GM12878 (cell line): ENCODE results near the gene FHOD3.

Source experiments
- CBX5 ChIP-seq: sonication (generic); IDR thresholded peaks from 2 replicates; pipeline ENCODE4 v1.6.1; 2016; ENCODE audit warnings: low read depth, moderate library complexity, mild to moderate bottlenecking, inconsistent platforms
- EP300 ChIP-seq, 2 experiments: fragments of 150-350 bp in 1 of 2; IDR thresholded peaks; 2 replicates each; pipeline ENCODE4 v1.6.1; 2011 to 2012; ENCODE audit warnings: low read depth in 2 of 2, low read length in 2 of 2, borderline replicate concordance in 1 of 2, improper control_type of control experiment in 1 of 2, inconsistent platforms in 1 of 2; ENCODE audit not compliant: control insufficient read depth in 1 of 2
- EZH2 ChIP-seq: IDR thresholded peaks from 2 replicates; pipeline ENCODE4 v1.6.1; 2012; ENCODE audit warnings: low read depth, mild to moderate bottlenecking, control low read depth, inconsistent platforms, low read length, borderline replicate concordance; ENCODE audit not compliant: control insufficient read depth
- GABPA ChIP-seq: IDR thresholded peaks from 2 replicates; pipeline ENCODE4 v1.6.1; 2014; ENCODE audit warnings: antibody characterized with exemption, low read depth, mild to moderate bottlenecking, inconsistent platforms
- IRF4 ChIP-seq: IDR thresholded peaks from 2 replicates; pipeline ENCODE4 v1.6.1; 2011; ENCODE audit warnings: low read depth, low read length
- MXI1 ChIP-seq: fragments of 150-350 bp; IDR thresholded peaks from 2 replicates; pipeline ENCODE4 v1.6.1; 2011; ENCODE audit warnings: low read depth, mild to moderate bottlenecking, inconsistent platforms, low read length, improper control_type of control experiment
- POLR2AphosphoS2 ChIP-seq: IDR thresholded peaks from 2 replicates; pipeline ENCODE4 v1.6.1; 2011; ENCODE audit warnings: low read depth, mild to moderate bottlenecking, low read length, improper control_type of control experiment, moderate library complexity
- ZSCAN29 ChIP-seq: fragments of 450-650 bp; IDR thresholded peaks from 2 replicates; pipeline ENCODE4 v1.6.1; 2017; ENCODE audit warnings: mild to moderate bottlenecking, moderate library complexity
- TF ChIP-seq, protein P1 (sequence below): IDR thresholded peaks from 2 replicates; pipeline ENCODE4 v1.6.1; 2012; ENCODE audit warnings: low read depth, low read length, improper control_type of control experiment
- TF ChIP-seq, protein P2 (sequence below), 3 experiments: IDR thresholded peaks in 2 of 3; conservative IDR thresholded peaks in 1 of 3; 2 replicates each; pipeline ENCODE4 v1.5.1; 2011; ENCODE audit warnings: low read depth in 3 of 3, low read length in 3 of 3, mild to moderate bottlenecking in 3 of 3, control low read depth in 2 of 3, moderate library complexity in 2 of 3, inconsistent platforms in 1 of 3, mixed read lengths in 1 of 3; ENCODE audit not compliant: control insufficient read depth in 2 of 3, insufficient read depth in 1 of 3; ENCODE audit errors: extremely low read depth in 1 of 3
- TF ChIP-seq, protein P3 (sequence below): IDR thresholded peaks from 2 replicates; pipeline ENCODE4 v1.6.1; 2012; ENCODE audit warnings: mild to moderate bottlenecking, low read depth, low read length
- TF ChIP-seq, protein P4 (sequence below): fragments of 450-650 bp; IDR thresholded peaks from 2 replicates; pipeline ENCODE4 v1.6.1; 2018; ENCODE audit warnings: mild to moderate bottlenecking, low read depth, moderate library complexity; ENCODE audit not compliant: partially characterized antibody

DNA sequence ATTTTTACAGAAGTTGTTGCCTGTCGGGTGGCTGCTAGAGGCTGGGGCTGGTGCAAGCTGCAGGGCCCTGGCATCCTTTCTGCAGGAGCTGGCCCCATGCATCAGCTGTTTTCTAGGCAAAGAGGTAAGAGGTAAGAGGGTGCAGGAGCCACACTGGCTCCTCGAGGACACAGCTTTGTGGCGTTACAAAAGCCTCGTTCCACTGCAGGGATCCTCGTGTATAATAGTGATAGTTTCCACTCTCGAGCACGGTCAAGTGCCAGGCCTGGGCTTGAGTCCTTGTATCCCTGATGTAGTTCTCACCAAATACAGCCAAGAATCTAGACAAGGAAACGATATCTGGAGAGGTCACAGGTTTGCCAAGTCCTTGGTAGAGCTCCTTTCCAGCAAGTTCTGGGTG is 33.2 kb upstream of the FHOD3 start:
- TF ChIP-seq CBX5 (no peak), IRF4 (no peak), ZSCAN29 (no peak), EZH2 (no peak), GABPA (no peak), MXI1 (no peak), EP300 (IDR thresholded peaks at IDR 0.05; ENCODE audit: borderline replicate concordance in 1 of 2, control insufficient read depth in 1 of 2, low read depth in 2 of 2, low read length in 2 of 2) (no peak), POLR2AphosphoS2 (no peak)
- TF ChIP-seq, protein P1, sequence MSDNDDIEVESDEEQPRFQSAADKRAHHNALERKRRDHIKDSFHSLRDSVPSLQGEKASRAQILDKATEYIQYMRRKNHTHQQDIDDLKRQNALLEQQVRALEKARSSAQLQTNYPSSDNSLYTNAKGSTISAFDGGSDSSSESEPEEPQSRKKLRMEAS: no peak
- TF ChIP-seq, protein P2, sequence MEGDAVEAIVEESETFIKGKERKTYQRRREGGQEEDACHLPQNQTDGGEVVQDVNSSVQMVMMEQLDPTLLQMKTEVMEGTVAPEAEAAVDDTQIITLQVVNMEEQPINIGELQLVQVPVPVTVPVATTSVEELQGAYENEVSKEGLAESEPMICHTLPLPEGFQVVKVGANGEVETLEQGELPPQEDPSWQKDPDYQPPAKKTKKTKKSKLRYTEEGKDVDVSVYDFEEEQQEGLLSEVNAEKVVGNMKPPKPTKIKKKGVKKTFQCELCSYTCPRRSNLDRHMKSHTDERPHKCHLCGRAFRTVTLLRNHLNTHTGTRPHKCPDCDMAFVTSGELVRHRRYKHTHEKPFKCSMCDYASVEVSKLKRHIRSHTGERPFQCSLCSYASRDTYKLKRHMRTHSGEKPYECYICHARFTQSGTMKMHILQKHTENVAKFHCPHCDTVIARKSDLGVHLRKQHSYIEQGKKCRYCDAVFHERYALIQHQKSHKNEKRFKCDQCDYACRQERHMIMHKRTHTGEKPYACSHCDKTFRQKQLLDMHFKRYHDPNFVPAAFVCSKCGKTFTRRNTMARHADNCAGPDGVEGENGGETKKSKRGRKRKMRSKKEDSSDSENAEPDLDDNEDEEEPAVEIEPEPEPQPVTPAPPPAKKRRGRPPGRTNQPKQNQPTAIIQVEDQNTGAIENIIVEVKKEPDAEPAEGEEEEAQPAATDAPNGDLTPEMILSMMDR (IDR thresholded peaks at IDR 0.05 in 2 of 3, conservative IDR thresholded peaks at IDR 0.05 in 1 of 3; ENCODE audit: control insufficient read depth in 2 of 3, extremely low read depth in 1 of 3, insufficient read depth in 1 of 3, low read depth in 3 of 3, low read length in 3 of 3): no peak
- TF ChIP-seq, protein P3, sequence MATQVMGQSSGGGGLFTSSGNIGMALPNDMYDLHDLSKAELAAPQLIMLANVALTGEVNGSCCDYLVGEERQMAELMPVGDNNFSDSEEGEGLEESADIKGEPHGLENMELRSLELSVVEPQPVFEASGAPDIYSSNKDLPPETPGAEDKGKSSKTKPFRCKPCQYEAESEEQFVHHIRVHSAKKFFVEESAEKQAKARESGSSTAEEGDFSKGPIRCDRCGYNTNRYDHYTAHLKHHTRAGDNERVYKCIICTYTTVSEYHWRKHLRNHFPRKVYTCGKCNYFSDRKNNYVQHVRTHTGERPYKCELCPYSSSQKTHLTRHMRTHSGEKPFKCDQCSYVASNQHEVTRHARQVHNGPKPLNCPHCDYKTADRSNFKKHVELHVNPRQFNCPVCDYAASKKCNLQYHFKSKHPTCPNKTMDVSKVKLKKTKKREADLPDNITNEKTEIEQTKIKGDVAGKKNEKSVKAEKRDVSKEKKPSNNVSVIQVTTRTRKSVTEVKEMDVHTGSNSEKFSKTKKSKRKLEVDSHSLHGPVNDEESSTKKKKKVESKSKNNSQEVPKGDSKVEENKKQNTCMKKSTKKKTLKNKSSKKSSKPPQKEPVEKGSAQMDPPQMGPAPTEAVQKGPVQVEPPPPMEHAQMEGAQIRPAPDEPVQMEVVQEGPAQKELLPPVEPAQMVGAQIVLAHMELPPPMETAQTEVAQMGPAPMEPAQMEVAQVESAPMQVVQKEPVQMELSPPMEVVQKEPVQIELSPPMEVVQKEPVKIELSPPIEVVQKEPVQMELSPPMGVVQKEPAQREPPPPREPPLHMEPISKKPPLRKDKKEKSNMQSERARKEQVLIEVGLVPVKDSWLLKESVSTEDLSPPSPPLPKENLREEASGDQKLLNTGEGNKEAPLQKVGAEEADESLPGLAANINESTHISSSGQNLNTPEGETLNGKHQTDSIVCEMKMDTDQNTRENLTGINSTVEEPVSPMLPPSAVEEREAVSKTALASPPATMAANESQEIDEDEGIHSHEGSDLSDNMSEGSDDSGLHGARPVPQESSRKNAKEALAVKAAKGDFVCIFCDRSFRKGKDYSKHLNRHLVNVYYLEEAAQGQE: no peak
- TF ChIP-seq, protein P4, sequence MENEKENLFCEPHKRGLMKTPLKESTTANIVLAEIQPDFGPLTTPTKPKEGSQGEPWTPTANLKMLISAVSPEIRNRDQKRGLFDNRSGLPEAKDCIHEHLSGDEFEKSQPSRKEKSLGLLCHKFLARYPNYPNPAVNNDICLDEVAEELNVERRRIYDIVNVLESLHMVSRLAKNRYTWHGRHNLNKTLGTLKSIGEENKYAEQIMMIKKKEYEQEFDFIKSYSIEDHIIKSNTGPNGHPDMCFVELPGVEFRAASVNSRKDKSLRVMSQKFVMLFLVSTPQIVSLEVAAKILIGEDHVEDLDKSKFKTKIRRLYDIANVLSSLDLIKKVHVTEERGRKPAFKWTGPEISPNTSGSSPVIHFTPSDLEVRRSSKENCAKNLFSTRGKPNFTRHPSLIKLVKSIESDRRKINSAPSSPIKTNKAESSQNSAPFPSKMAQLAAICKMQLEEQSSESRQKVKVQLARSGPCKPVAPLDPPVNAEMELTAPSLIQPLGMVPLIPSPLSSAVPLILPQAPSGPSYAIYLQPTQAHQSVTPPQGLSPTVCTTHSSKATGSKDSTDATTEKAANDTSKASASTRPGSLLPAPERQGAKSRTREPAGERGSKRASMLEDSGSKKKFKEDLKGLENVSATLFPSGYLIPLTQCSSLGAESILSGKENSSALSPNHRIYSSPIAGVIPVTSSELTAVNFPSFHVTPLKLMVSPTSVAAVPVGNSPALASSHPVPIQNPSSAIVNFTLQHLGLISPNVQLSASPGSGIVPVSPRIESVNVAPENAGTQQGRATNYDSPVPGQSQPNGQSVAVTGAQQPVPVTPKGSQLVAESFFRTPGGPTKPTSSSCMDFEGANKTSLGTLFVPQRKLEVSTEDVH: no peak
